ENCODE results near the gene CYP46A1.
A peak's percentile ranks its signal among the peaks of the same experiment; 100 is the strongest.
"Not testable (repeated sequence)": the region's sequence is repeated elsewhere in the genome, so short reads cannot be mapped to it uniquely, and the experiment has no call there.

The CYP46A1 gene

DNA sequence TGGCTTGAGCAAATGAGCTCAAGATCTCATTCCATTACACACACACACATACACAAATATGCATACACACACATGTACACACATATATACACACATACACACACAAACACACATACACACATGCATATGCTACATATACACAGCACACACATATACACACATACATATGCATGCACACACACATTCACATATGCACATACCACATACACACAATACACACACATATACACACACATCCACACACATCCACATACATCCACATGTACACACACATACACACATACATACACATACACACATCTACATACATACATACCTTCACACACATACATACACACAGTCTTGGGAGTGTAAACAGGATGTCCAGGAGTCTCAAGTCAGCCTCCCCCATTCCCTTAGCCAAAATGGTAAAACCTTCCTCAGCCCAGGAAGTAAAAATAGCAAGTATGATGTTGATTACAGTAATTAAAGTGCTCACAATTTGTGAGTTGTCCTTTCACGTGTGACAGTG lies 26.4 kb upstream of the CYP46A1 start:
- ChIA-PET POLR2A (no interaction called here), CTCF (interaction anchor here (1.1 kb wide), 1 partner anchor 19 kb away, joined by 4 read pairs; no protein-coding TSS in a partner anchor)
- Histone ChIP-seq H3K4me3 (ENCODE audit: control insufficient read depth in 1 of 7, extremely low read depth in 1 of 7, insufficient read depth in 4 of 7, low read depth in 2 of 7, low read length in 6 of 7) (no peak overlapping the region), H3K4me1 (ENCODE audit: control extremely low read depth in 1 of 4, control insufficient read depth in 4 of 4, insufficient read depth in 4 of 4, low read length in 3 of 4) (peaks cover 0 to 2% (median 1%) of the 10 kb centered on the region in 4 experiments), H3K9me3 (ENCODE audit: control extremely low read depth in 1 of 5, control insufficient read depth in 4 of 5, insufficient read depth in 2 of 5, low read depth in 1 of 5, low read length in 4 of 5) (no peaks in the 10 kb centered on the region), H3K27me3 (replicated peaks in 2 of 5; ENCODE audit: control insufficient read depth in 4 of 5, insufficient read depth in 5 of 5, low read length in 4 of 5) (peaks cover 8 to 87% (median 43%) of the 10 kb centered on the region in 5 experiments), H3K36me3 (ENCODE audit: control insufficient read depth in 4 of 4, insufficient read depth in 4 of 4, low read length in 3 of 4) (no peaks in the 10 kb centered on the region), H3K27ac (ENCODE audit: insufficient read depth in 1 of 2, low read depth in 1 of 2, low read length in 2 of 2, poor library complexity in 1 of 2, severe bottlenecking in 2 of 2) (no peak overlapping the region)
- no peak for DNase-seq
- 90% methylated on average over 1 of the region's 1 CpG for WGBS (ENCODE audit: insufficient coverage)

DNA sequence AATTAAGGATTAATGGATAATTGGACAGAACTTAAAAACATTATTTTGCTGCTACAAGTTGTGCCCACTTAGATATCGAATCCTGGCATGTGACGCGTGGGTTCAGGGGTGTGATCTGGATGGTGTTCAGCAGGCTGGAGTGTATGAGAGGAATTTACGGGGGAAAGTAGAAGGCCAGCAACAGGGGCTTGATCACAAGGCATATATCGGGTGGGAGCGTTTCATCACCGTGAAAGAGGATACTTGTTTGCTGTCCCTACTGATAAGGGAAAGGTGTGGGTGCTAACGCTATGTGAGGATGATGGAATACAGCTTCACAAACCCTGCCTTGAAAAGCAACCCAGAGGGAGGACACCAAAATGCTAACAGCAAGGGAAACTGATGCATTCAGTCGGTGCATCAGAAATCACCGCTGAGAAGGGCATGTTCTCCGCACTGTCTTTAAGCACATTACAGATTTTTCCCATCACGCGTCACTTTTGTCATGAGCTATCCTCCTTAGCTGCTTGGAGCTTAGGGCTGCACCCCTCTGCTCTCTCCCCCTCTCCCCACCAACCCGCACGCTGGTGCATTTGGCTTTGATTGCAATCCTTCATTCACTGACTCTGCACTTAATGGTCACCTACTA lies 25.8 kb upstream of the CYP46A1 start:
- H3K9me3 ChIP-seq (ENCODE audit: control extremely low read depth in 1 of 5, control insufficient read depth in 4 of 5, insufficient read depth in 2 of 5, low read depth in 1 of 5, low read length in 4 of 5), result no peaks in the 10 kb centered on the region
- peaks cover 8 to 94% (median 44%) of the 10 kb centered on the region in 5 experiments for H3K27me3 ChIP-seq (replicated peaks in 2 of 5; ENCODE audit: control insufficient read depth in 4 of 5, insufficient read depth in 5 of 5, low read length in 4 of 5)
- no peak for DNase-seq
- POLR2A ChIA-PET, result no interaction called here
- H3K36me3 ChIP-seq (ENCODE audit: control insufficient read depth in 4 of 4, insufficient read depth in 4 of 4, low read length in 3 of 4), result no peaks in the 10 kb centered on the region
- no peak overlapping the region for H3K27ac ChIP-seq (ENCODE audit: insufficient read depth in 1 of 2, low read depth in 1 of 2, low read length in 2 of 2, poor library complexity in 1 of 2, severe bottlenecking in 2 of 2)
- WGBS (ENCODE audit: insufficient coverage), result 69% methylated on average over 13 of the region's 15 CpGs
- no peak overlapping the region for H3K4me3 ChIP-seq (ENCODE audit: control insufficient read depth in 1 of 7, extremely low read depth in 1 of 7, insufficient read depth in 4 of 7, low read depth in 2 of 7, low read length in 6 of 7)
- CTCF ChIA-PET, result interaction anchor here (1.0 kb wide), 1 partner anchor 11 kb away, joined by 5 read pairs; no protein-coding TSS in a partner anchor
- peaks cover 0 to 2% (median 1%) of the 10 kb centered on the region in 4 experiments for H3K4me1 ChIP-seq (ENCODE audit: control extremely low read depth in 1 of 4, control insufficient read depth in 4 of 4, insufficient read depth in 4 of 4, low read length in 3 of 4)

DNA sequence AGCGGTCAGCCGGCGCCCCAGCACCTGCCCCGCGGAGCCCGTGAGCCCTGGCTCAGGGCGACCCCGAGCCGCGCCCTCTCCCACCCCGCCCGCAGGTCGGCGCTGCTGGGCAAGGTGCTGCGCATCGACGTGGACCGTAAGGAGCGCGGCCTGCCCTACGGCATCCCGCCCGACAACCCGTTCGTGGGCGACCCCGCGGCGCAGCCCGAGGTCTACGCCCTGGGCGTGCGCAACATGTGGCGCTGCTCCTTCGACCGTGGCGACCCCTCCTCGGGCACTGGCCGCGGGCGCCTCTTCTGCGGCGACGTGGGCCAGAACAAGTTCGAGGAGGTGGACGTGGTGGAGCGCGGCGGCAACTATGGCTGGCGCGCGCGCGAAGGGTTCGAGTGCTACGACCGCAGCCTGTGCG lies 24.8 kb upstream of the CYP46A1 start:
- no peaks in the 10 kb centered on the region for H3K36me3 ChIP-seq (ENCODE audit: control insufficient read depth in 4 of 4, insufficient read depth in 4 of 4, low read length in 3 of 4)
- H3K4me3 ChIP-seq (ENCODE audit: control insufficient read depth in 1 of 7, extremely low read depth in 1 of 7, insufficient read depth in 4 of 7, low read depth in 2 of 7, low read length in 6 of 7), result no peak overlapping the region
- WGBS (ENCODE audit: insufficient coverage), result 7% methylated on average over 37 of the region's 58 CpGs
- peaks cover 0 to 2% (median 1%) of the 10 kb centered on the region in 4 experiments for H3K4me1 ChIP-seq (ENCODE audit: control extremely low read depth in 1 of 4, control insufficient read depth in 4 of 4, insufficient read depth in 4 of 4, low read length in 3 of 4)
- H3K9me3 ChIP-seq (ENCODE audit: control extremely low read depth in 1 of 5, control insufficient read depth in 4 of 5, insufficient read depth in 2 of 5, low read depth in 1 of 5, low read length in 4 of 5), result no peaks in the 10 kb centered on the region
- ChIA-PET POLR2A (no interaction called here), CTCF (no interaction called here)
- peaks cover 8 to 97% (median 45%) of the 10 kb centered on the region in 5 experiments for H3K27me3 ChIP-seq (replicated peaks in 2 of 5; ENCODE audit: control insufficient read depth in 4 of 5, insufficient read depth in 5 of 5, low read length in 4 of 5)
- DNase-seq, result peak in 2 of 3 donors; percentile 17 to 23
- no peak overlapping the region for H3K27ac ChIP-seq (ENCODE audit: insufficient read depth in 1 of 2, low read depth in 1 of 2, low read length in 2 of 2, poor library complexity in 1 of 2, severe bottlenecking in 2 of 2)

DNA sequence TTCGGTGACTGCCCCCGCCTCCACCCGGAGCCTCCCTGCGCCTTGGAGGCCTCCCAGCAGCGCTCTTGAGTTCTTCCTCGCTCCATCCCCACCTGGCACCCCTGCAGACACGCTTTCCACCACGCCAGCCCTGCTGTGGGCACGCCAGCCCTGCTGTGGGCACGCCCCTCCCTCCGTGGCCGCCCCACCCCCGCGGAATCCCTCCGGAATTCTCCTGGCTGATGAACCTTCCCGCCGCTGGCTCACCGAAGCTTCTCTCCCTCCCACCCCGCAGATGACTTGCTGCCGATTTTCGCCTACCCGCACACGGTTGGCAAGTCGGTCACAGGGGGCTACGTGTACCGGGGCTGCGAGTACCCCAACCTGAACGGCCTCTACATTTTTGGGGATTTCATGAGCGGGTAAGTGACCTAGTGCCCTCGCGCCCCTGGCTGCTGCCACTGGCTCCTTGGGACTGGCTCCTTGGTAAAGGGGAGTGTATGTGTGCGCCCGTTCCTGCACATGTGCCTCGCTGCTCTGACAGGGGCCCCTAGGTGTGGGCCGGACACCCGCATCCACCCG lies 24.0 kb upstream of the CYP46A1 start:
- WGBS (ENCODE audit: insufficient coverage), result 19% methylated on average over 33 of the region's 37 CpGs
- H3K9me3 ChIP-seq (ENCODE audit: control extremely low read depth in 1 of 5, control insufficient read depth in 4 of 5, insufficient read depth in 2 of 5, low read depth in 1 of 5, low read length in 4 of 5), result no peaks in the 10 kb centered on the region
- peaks cover 0 to 2% (median 1%) of the 10 kb centered on the region in 4 experiments for H3K4me1 ChIP-seq (ENCODE audit: control extremely low read depth in 1 of 4, control insufficient read depth in 4 of 4, insufficient read depth in 4 of 4, low read length in 3 of 4)
- H3K27me3 ChIP-seq (replicated peaks in 2 of 5; ENCODE audit: control insufficient read depth in 4 of 5, insufficient read depth in 5 of 5, low read length in 4 of 5), result peaks cover 6 to 94% (median 44%) of the 10 kb centered on the region in 5 experiments
- CTCF ChIA-PET, result no interaction called here
- POLR2A ChIA-PET, result no interaction called here
- DNase-seq, result no peak
- no peaks in the 10 kb centered on the region for H3K36me3 ChIP-seq (ENCODE audit: control insufficient read depth in 4 of 4, insufficient read depth in 4 of 4, low read length in 3 of 4)
- no peak overlapping the region for H3K27ac ChIP-seq (ENCODE audit: insufficient read depth in 1 of 2, low read depth in 1 of 2, low read length in 2 of 2, poor library complexity in 1 of 2, severe bottlenecking in 2 of 2)
- H3K4me3 ChIP-seq (ENCODE audit: control insufficient read depth in 1 of 7, extremely low read depth in 1 of 7, insufficient read depth in 4 of 7, low read depth in 2 of 7, low read length in 6 of 7), result no peak overlapping the region

DNA sequence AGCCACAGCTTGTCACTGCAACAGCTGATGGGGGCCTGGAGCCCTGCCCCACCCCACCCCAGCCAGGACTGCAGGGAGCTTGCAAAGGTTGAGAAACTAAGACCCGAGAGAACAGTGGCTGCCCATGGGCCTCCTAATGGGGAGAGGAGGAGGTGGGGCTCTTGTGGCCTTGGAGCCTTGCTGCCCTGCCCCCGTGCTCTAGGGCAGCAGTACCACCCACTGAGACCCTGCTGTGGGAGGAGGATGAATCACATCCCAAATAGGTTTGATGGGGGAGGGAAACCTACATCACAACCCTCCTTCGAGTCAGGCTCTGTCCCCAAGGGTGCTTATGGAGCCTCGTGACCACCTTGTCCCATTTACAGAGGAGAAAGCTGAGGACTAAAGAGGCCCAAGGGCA lies 23.3 kb upstream of the CYP46A1 start:
- H3K4me1 ChIP-seq (ENCODE audit: control extremely low read depth in 1 of 4, control insufficient read depth in 4 of 4, insufficient read depth in 4 of 4, low read length in 3 of 4), result peaks cover 0 to 2% (median 1%) of the 10 kb centered on the region in 4 experiments
- no peak overlapping the region for H3K27ac ChIP-seq (ENCODE audit: insufficient read depth in 1 of 2, low read depth in 1 of 2, low read length in 2 of 2, poor library complexity in 1 of 2, severe bottlenecking in 2 of 2)
- no peaks in the 10 kb centered on the region for H3K9me3 ChIP-seq (ENCODE audit: control extremely low read depth in 1 of 5, control insufficient read depth in 4 of 5, insufficient read depth in 2 of 5, low read depth in 1 of 5, low read length in 4 of 5)
- WGBS (ENCODE audit: insufficient coverage), result 61% methylated on average over 2 of the region's 4 CpGs
- ChIA-PET CTCF (interaction anchor here (1.4 kb wide), 1 partner anchor 18 kb away, joined by 3 read pairs; no protein-coding TSS in a partner anchor), POLR2A (no interaction called here)
- no peak overlapping the region for H3K4me3 ChIP-seq (ENCODE audit: control insufficient read depth in 1 of 7, extremely low read depth in 1 of 7, insufficient read depth in 4 of 7, low read depth in 2 of 7, low read length in 6 of 7)
- H3K36me3 ChIP-seq (ENCODE audit: control insufficient read depth in 4 of 4, insufficient read depth in 4 of 4, low read length in 3 of 4), result no peaks in the 10 kb centered on the region
- H3K27me3 ChIP-seq (replicated peaks in 2 of 5; ENCODE audit: control insufficient read depth in 4 of 5, insufficient read depth in 5 of 5, low read length in 4 of 5), result peaks cover 6 to 87% (median 43%) of the 10 kb centered on the region in 5 experiments
- DNase-seq, result no peak

DNA sequence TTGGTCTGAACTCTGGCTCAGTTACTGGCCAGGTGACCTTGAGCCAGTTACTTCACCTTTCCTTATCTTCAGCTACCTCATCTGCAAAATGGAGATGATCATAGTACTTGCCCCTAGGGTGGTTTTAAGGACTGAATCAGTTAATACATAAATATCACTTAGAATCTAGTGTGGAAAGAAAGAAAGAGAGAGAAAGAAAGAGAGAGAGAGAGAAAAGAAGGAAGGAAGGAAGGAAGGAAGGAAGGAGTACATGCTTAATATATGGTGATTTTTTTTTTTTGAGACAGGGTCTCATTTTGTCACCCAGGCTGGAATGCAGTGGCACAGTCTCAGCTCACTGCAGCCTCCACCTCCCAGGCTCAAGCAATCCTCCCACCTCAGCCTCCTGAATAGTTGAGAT lies 22.9 kb upstream of the CYP46A1 start:
- CTCF ChIA-PET, result interaction anchor here (1.4 kb wide), 1 partner anchor 18 kb away, joined by 3 read pairs; no protein-coding TSS in a partner anchor
- POLR2A ChIA-PET, result not testable (repeated sequence)

DNA sequence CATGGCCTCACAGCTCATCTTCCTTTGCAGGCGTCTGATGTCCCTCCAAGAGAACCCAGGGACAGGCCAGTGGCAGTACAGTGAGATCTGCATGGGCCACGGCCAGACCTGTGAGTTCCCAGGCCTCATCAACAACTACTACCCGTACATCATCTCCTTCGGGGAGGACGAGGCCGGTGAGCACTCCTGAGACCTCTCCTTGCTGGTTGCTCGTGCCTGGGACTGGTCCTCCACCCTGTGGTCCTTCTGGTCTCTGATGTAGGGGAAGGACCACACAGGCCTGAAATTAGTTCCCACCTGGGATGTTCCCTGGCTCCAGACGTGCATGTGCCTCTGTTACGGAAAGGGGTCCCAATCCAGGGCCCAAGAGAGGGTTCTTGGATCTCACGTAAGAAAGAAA lies 21.3 kb upstream of the CYP46A1 start:
- Histone ChIP-seq H3K4me3 (ENCODE audit: control insufficient read depth in 1 of 7, extremely low read depth in 1 of 7, insufficient read depth in 4 of 7, low read depth in 2 of 7, low read length in 6 of 7) (no peak overlapping the region), H3K9me3 (ENCODE audit: control extremely low read depth in 1 of 5, control insufficient read depth in 4 of 5, insufficient read depth in 2 of 5, low read depth in 1 of 5, low read length in 4 of 5) (no peaks in the 10 kb centered on the region), H3K27ac (ENCODE audit: insufficient read depth in 1 of 2, low read depth in 1 of 2, low read length in 2 of 2, poor library complexity in 1 of 2, severe bottlenecking in 2 of 2) (no peak overlapping the region), H3K27me3 (replicated peaks in 2 of 5; ENCODE audit: control insufficient read depth in 4 of 5, insufficient read depth in 5 of 5, low read length in 4 of 5) (peaks cover 2 to 70% (median 33%) of the 10 kb centered on the region in 5 experiments), H3K36me3 (ENCODE audit: control insufficient read depth in 4 of 4, insufficient read depth in 4 of 4, low read length in 3 of 4) (no peaks in the 10 kb centered on the region), H3K4me1 (ENCODE audit: control extremely low read depth in 1 of 4, control insufficient read depth in 4 of 4, insufficient read depth in 4 of 4, low read length in 3 of 4) (peaks cover 0 to 2% (median 1%) of the 10 kb centered on the region in 4 experiments)
- CTCF ChIA-PET, result interaction anchor here (0.6 kb wide), 1 partner anchor 114 kb away, joined by 3 read pairs; no protein-coding TSS in a partner anchor
- POLR2A ChIA-PET, result no interaction called here
- 93% methylated on average over 10 of the region's 10 CpGs for WGBS (ENCODE audit: insufficient coverage)
- no peak for DNase-seq

More for the DNA sequence above, 22.9 kb upstream of the CYP46A1 start:
- DNase-seq; H3K4me1 ChIP-seq (ENCODE audit: control extremely low read depth in 1 of 4, control insufficient read depth in 4 of 4, insufficient read depth in 4 of 4, low read length in 3 of 4); H3K4me3 ChIP-seq (ENCODE audit: control insufficient read depth in 1 of 7, extremely low read depth in 1 of 7, insufficient read depth in 4 of 7, low read depth in 2 of 7, low read length in 6 of 7); H3K27ac ChIP-seq (ENCODE audit: insufficient read depth in 1 of 2, low read depth in 1 of 2, low read length in 2 of 2, poor library complexity in 1 of 2, severe bottlenecking in 2 of 2); H3K9me3 ChIP-seq (ENCODE audit: control extremely low read depth in 1 of 5, control insufficient read depth in 4 of 5, insufficient read depth in 2 of 5, low read depth in 1 of 5, low read length in 4 of 5); H3K36me3 ChIP-seq (ENCODE audit: control insufficient read depth in 4 of 4, insufficient read depth in 4 of 4, low read length in 3 of 4): not testable (repeated sequence)
- H3K27me3 ChIP-seq (replicated peaks in 2 of 5; ENCODE audit: control insufficient read depth in 4 of 5, insufficient read depth in 5 of 5, low read length in 4 of 5), result peaks cover 6 to 83% (median 40%) of the 10 kb centered on the region in 5 experiments
